22Rv1 (cell line): ENCODE results near the gene CDC34.

Source experiments
- H3K27ac ChIP-seq: fragments of 450-650 bp; 2 replicates; pipeline ENCODE4 v1.5.1; 2017
- CTCF ChIP-seq: fragments of 450-650 bp; IDR thresholded peaks from 2 replicates; pipeline ENCODE4 v1.5.1; 2017; ENCODE audit warnings: mild to moderate bottlenecking
- ZFX ChIP-seq: fragments of 450-650 bp; IDR thresholded peaks from 2 replicates; pipeline ENCODE4 v1.6.1; 2017; ENCODE audit warnings: antibody characterized with exemption, borderline replicate concordance

CDC34 gene

GRCh38 chr19:588093-588740, 56.7 kb downstream of the CDC34 start:
- peak overlapping the region; percentile 83 for H3K27ac ChIP-seq
- peak; percentile 90 for TF ChIP-seq CTCF
- TF ChIP-seq ZFX, result no peak

- peak overlapping the region; percentile 83 for H3K27ac ChIP-seq
- TF ChIP-seq CTCF (no peak), ZFX (no peak)
Observed at GRCh38 chr19:588741-589692, 57.5 kb downstream of the CDC34 start.

- peak within 1 kb of the TSS; percentile 83 for H3K27ac ChIP-seq
- TF ChIP-seq ZFX (no peak), CTCF (no peak)
Observed at GRCh38 chr19:589693-590395, 58.3 kb downstream of the CDC34 start, which contains the start of gene HCN2. Gene HCN2, plus strand, starts transcription at chr19:589881. Its CDS starts 65 bp downstream, at chr19:589946.

- TF ChIP-seq ZFX (no peak), CTCF (no peak)
- peak overlapping the region; percentile 74 for H3K27ac ChIP-seq
Observed at GRCh38 chr19:590396-590745, 58.8 kb downstream of the CDC34 start.

- TF ChIP-seq ZFX, result no peak
- TF ChIP-seq CTCF, result no peak
- H3K27ac ChIP-seq, result peak overlapping the region; percentile 74
Observed at GRCh38 chr19:590750-591098, 59.2 kb downstream of the CDC34 start.

- H3K27ac ChIP-seq, result no peak overlapping the region; the same call in 1 of the 2 replicates
- no peak for TF ChIP-seq ZFX
- no peak for TF ChIP-seq CTCF
Observed at GRCh38 chr19:591099-591958, 59.8 kb downstream of the CDC34 start.
